ENCODE measurements around the gene NEUROG1.

- TF ChIP-seq, protein P1, sequence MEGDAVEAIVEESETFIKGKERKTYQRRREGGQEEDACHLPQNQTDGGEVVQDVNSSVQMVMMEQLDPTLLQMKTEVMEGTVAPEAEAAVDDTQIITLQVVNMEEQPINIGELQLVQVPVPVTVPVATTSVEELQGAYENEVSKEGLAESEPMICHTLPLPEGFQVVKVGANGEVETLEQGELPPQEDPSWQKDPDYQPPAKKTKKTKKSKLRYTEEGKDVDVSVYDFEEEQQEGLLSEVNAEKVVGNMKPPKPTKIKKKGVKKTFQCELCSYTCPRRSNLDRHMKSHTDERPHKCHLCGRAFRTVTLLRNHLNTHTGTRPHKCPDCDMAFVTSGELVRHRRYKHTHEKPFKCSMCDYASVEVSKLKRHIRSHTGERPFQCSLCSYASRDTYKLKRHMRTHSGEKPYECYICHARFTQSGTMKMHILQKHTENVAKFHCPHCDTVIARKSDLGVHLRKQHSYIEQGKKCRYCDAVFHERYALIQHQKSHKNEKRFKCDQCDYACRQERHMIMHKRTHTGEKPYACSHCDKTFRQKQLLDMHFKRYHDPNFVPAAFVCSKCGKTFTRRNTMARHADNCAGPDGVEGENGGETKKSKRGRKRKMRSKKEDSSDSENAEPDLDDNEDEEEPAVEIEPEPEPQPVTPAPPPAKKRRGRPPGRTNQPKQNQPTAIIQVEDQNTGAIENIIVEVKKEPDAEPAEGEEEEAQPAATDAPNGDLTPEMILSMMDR (conservative IDR thresholded peaks at IDR 0.05; ENCODE audit: low read depth, low read length) = no peak
- TF ChIP-seq EZH2 (IDR thresholded peaks at IDR 0.05; ENCODE audit: borderline replicate concordance, low read depth, low read length, poor library complexity, severe bottlenecking) = no peak
Observed at GRCh38 chr5:135571902-135572301, 36.1 kb upstream of the NEUROG1 start.
